ENCODE results near the gene TUBB2A.

DNA sequence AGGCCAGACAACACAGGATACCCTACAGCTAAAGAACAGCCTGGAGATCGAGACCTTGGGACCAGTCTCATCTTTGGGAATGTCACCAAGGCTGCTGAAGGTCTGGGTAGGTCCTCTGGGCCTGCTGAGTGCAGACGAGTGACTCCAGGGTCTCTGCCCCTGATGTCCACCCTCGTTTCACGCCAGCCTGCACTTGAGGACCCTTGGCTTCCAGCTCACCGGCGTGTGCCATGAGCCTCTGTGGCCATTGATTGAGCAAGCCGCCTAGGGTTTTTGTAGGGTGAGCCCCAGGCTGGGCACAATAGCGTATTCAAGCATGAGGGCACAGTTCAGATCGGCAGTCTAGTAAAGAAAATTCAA lies 34.5 kb downstream of the TUBB2A start:
- TF ChIP-seq, protein P1, sequence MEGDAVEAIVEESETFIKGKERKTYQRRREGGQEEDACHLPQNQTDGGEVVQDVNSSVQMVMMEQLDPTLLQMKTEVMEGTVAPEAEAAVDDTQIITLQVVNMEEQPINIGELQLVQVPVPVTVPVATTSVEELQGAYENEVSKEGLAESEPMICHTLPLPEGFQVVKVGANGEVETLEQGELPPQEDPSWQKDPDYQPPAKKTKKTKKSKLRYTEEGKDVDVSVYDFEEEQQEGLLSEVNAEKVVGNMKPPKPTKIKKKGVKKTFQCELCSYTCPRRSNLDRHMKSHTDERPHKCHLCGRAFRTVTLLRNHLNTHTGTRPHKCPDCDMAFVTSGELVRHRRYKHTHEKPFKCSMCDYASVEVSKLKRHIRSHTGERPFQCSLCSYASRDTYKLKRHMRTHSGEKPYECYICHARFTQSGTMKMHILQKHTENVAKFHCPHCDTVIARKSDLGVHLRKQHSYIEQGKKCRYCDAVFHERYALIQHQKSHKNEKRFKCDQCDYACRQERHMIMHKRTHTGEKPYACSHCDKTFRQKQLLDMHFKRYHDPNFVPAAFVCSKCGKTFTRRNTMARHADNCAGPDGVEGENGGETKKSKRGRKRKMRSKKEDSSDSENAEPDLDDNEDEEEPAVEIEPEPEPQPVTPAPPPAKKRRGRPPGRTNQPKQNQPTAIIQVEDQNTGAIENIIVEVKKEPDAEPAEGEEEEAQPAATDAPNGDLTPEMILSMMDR (IDR thresholded peaks at IDR 0.05), result no peak
- TF ChIP-seq POLR2A (IDR thresholded peaks at IDR 0.05), result no peak
